Muscle of back (tissue), 11 donors: ENCODE measurements around the gene NTM. TPM values are rescaled to one million over a fixed set of nuclear protein-coding genes. Genes with fewer than 3 reads are reported as not detected.
"Not testable (repeated sequence)": the region's sequence is repeated elsewhere in the genome, so short reads cannot be mapped to it uniquely, and the experiment has no call there.

Experiments used
- DNase-seq, 3 donors: peaks; one replicate each; pipeline versions ENCODE4 v3.0.0 to v3.0.0-alpha.2; 2013
- polyA plus RNA-seq, 10 donors: library from polyadenylated mRNA; unstranded; fragments of 120-200 nt; gene quantifications; one replicate each; pipeline ENCODE4 v1.2.1, GENCODE V29; 2013; ENCODE audit not compliant: insufficient read length in 10 of 10

The NTM gene
- polyA plus RNA-seq, 10 donors, result 12.7 to 28.4 (median 21.0) TPM

- DNase-seq, result not testable (repeated sequence)
Measured at GRCh38 chr11:132069593-132069992, 699.2 kb downstream of the NTM start.

GRCh38 chr11:132070907-132071306, 700.5 kb downstream of the NTM start:
- not testable (repeated sequence) for DNase-seq

- peak; percentile 47 to 96 (median 80) for DNase-seq
Measured at GRCh38 chr11:132072044-132072857, 701.8 kb downstream of the NTM start.

GRCh38 chr11:132072858-132073211, 702.4 kb downstream of the NTM start:
- peak; percentile 49 to 78 (median 58) for DNase-seq

GRCh38 chr11:132073787-132074186, 703.4 kb downstream of the NTM start:
- DNase-seq, result no peak

- no peak for DNase-seq
Measured at GRCh38 chr11:132075447-132075846, 705.0 kb downstream of the NTM start.

- DNase-seq, result no peak
Measured at GRCh38 chr11:132077416-132077815, 707.0 kb downstream of the NTM start.

- no peak for DNase-seq
Measured at GRCh38 chr11:132078264-132079076, 708.1 kb downstream of the NTM start.

GRCh38 chr11:132080127-132080526, 709.7 kb downstream of the NTM start:
- no peak for DNase-seq

GRCh38 chr11:132082566-132082965, 712.2 kb downstream of the NTM start:
- no peak for DNase-seq

GRCh38 chr11:132084433-132084832, 714.0 kb downstream of the NTM start:
- DNase-seq, result no peak

GRCh38 chr11:132087148-132087547, 716.7 kb downstream of the NTM start:
- DNase-seq, result no peak

GRCh38 chr11:132088551-132088950, 718.1 kb downstream of the NTM start:
- no peak for DNase-seq

GRCh38 chr11:132093536-132094259, 723.3 kb downstream of the NTM start:
- DNase-seq, result no peak

GRCh38 chr11:132094598-132094997, 724.2 kb downstream of the NTM start:
- DNase-seq, result peak in 1 of 3 donors; percentile 22

GRCh38 chr11:132095230-132096131, 725.1 kb downstream of the NTM start:
- DNase-seq, result peak in 1 of 3 donors; percentile 24

- DNase-seq, result no peak
Measured at GRCh38 chr11:132096132-132096825, 725.9 kb downstream of the NTM start.

- no peak for DNase-seq
Measured at GRCh38 chr11:132099692-132100091, 729.3 kb downstream of the NTM start.

GRCh38 chr11:132100583-132100982, 730.2 kb downstream of the NTM start:
- no peak for DNase-seq

- no peak for DNase-seq
Measured at GRCh38 chr11:132101881-132102280, 731.5 kb downstream of the NTM start.

- no peak for DNase-seq
Measured at GRCh38 chr11:132103021-132103420, 732.6 kb downstream of the NTM start.
